Activated naive CD8-positive, alpha-beta T cell treated with anti-CD3 and anti-CD28 coated beads, Interleukin-2, amount 10 ng/mL, durations not matched to agents 7 days and 5 days (primary cell): ENCODE measurements around the gene ASNS. TPM values are rescaled to one million over a fixed set of nuclear protein-coding genes. Genes with fewer than 3 reads are reported as not detected.

ENCODE experiments used
- total RNA-seq, 2 experiments: library from RNA; stranded (reverse); gene quantifications; one replicate each; pipeline ENCODE4 v1.2.3, GENCODE V29; 2021

Gene ASNS
- total RNA-seq, 2 experiments from 2014 or later, result 40.0 to 42.6 TPM

Other genes starting within 250 kb of the ASNS start
- not detected for gene TAC1, start 140.3 kb downstream of the ASNS start, total RNA-seq
- gene OCM2, start 117.8 kb upstream of the ASNS start, total RNA-seq, result not detected
- gene LMTK2, start 234.5 kb upstream of the ASNS start, total RNA-seq, result 10 to 100 TPM; 13.1 to 13.5 TPM